A375 (cell line): ENCODE data around the gene OR2B6. TPM values are rescaled to one million over a fixed set of nuclear protein-coding genes. Genes with fewer than 3 reads are reported as not detected.

ENCODE experiments used
- total RNA-seq: library from RNA; depleted of rRNA; stranded (reverse); fragments of >200 nt; shearing (Covaris generic); gene quantifications from 2 replicates; pipeline ENCODE4 v1.2.3, GENCODE V29; 2014; rRNA removed

The OR2B6 gene
- total RNA-seq: not detected in 2 replicates

DNA sequence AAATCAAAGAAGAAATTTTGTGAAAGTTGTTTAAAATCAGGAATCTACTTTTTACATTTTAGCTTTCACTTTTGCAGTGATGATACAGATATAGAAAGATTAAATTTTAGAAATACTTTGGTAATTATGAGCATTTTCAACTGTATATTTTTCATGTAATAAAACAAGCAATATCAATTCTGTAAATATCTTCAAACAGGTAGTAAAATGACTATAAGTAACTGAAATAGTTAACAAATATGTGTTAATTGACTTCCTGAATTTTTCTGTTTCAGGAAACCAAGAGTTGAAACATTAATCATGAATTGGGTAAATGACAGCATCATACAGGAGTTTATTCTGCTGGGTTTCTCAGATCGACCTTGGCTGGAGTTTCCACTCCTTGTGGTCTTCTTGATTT lies at the start of gene OR2B6:
Gene OR2B6 (plus strand): TSS at position 301 of the 400 bp plus-strand sequence. CDS start 0 bp downstream, at position 301.

DNA sequence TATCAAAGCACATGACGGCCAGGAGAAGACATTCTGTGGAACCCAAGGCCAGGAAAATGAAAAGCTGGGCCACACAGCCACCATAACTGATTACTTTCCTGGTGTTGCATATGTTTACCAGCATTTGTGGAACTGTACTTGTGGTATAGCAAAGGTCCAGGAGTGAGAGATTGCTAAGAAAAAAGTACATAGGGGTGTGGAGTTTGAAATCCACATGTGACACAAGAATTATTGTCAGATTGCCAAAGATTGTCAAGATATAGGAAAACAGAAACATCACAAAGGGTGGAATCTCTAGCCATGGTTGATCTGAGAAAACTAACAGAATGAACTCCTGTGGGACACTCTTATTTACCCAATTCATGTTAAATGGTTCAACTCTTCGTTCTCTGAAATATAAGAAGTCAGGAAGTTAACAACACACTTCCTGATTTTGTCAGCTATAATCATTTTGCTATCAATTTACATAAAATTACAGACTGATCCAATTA lies 45.0 kb upstream of the OR2B6 start, which contains the start of gene OR2B2:
Gene OR2B2 (minus strand): TSS at position 441 of the 491 bp plus-strand sequence. CDS start 77 bp downstream, at position 364.

Other genes starting within 250 kb of the OR2B6 start
- not detected in 2 replicates for gene OR2B2, start 44.8 kb upstream of the OR2B6 start, total RNA-seq
- 0.87 and 1.0 TPM in 2 replicates for gene ZNF165, start 123.3 kb downstream of the OR2B6 start, total RNA-seq
- gene ZSCAN16, start 167.4 kb downstream of the OR2B6 start, total RNA-seq: 3.8 and 5.2 TPM in 2 replicates
- gene ZKSCAN8, start 184.6 kb downstream of the OR2B6 start, total RNA-seq: 9.1 and 12.7 TPM in 2 replicates